ELR (cell line): Measurements from ENCODE around the gene SPATS2L.

Experiments used
- DNase-seq: peaks from one replicate; pipeline ENCODE4 v3.0.0-alpha.2; 2015; ENCODE audit warnings: low read depth

The SPATS2L gene

GRCh38 chr2:200471324-200471848 lies 164.9 kb downstream of the SPATS2L start:
- peak; percentile 54 for DNase-seq

DNA sequence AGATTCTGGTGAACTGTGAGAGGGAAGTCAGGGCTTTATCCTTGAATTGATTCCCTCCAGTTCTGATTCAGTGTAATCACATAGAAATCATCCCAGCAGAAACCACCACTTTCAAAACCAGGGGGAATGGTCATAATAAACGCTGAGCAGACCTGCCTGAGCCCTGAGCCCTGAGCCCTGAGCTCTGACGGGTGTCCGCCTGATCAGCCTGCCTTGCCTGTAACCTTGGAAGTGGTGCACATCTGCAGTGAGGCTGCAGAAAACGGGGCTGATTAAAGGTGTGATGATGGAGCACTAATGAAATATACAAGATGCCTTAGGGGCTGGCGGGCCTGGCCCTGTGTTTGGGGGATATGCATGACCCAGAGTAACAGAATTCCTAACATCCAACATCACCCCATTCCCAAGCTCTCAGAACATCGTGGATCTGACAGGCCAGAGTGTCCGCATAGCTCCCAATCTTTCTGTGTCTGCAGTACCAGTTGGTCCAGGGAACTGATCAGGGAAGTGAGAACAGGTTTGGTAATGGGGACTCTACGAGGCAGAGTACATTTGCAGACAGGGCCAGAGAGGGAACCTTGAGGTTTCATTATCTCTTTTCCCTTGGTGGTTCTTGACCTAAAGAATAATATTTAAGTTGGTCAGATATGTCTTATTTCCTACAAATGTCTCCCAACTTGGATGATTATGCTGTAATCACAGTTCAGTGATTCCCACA lies 165.6 kb downstream of the SPATS2L start:
- DNase-seq: no peak

GRCh38 chr2:200472853-200473464 lies 166.5 kb downstream of the SPATS2L start:
- DNase-seq: no peak

DNA sequence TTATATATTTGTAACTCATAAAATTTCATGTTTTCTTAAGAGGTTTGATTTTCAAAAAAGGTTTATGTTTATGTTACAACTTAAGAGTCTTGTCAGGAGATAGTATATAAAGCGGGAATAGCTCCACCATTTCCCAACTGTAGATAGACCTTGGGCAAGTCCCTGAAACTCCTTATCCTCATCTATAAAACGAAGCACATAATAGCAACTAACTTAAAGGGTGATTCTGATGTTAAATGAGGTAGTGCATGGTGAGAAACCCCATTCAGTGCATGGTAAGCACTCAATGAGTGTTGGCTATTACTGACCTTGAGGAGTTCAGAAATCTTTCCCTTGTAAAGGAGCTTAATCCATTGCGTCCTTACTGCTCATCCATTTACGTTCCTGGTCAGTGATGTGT lies 169.3 kb downstream of the SPATS2L start:
- no peak for DNase-seq

DNA sequence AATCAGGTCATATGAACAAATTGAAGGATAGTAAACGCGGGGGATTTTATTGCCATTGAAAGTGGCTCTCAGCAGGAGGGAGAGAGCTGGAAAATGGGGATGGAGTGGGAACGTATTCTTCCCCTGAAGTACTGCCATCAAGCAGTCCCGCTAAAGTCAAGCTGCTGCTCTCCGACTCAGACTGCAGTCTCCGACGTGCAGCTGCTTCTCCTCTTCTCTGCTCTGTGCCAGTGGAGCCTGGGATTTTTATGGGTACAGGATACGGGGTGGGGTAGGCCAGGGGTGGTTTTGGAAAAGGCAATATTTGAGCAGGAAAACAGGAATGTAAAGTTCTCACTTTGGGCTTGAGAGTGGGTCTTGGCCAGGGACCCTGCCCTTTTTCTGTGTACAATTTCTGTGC lies 170.3 kb downstream of the SPATS2L start:
- no peak for DNase-seq

DNA sequence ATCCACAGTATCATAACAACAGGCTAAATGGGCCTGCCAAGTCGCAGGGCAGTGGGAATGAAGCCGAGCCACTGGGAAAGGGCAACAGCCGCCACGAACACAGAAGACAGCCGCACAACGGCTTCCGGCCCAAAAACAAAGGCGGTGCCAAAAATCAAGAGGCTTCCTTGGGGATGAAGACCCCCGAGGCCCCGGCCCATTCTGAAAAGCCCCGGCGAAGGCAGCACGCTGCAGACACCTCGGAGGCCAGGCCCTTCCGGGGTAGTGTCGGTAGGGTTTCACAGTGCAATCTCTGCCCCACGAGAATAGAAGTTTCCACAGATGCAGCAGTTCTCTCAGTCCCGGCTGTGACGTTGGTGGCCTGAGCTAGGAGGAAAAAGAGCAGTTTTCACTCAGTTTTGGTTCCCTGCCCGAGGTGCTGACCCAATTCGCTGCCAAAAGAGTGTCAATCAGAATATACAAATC lies 171.2 kb downstream of the SPATS2L start:
- no peak for DNase-seq

GRCh38 chr2:200479692-200480265 lies 173.3 kb downstream of the SPATS2L start:
- DNase-seq: peak; percentile 87

GRCh38 chr2:200482194-200482593 lies 175.7 kb downstream of the SPATS2L start:
- DNase-seq: no peak

- peak; percentile 50 for DNase-seq
Observed at GRCh38 chr2:200483729-200484198, 177.3 kb downstream of the SPATS2L start.

DNA sequence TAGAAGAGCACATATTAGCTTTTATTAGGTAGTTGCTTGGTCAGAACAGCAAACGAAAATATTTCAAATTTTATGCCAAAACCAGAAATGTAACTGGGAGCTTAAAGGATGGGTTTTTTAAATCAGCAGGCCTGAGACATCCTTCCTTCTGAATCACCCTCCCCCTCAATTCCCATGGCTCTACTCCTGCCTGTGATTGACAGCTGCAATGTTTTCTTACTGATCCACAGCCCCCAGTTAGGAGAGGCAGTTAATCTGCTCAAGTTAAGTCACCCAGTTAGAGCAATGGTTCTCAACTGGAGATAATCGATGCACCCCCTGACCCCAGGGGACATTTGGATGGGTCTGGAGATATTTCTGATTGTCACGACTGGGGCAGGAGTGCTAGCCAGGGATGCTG lies 178.4 kb downstream of the SPATS2L start:
- DNase-seq: no peak

DNA sequence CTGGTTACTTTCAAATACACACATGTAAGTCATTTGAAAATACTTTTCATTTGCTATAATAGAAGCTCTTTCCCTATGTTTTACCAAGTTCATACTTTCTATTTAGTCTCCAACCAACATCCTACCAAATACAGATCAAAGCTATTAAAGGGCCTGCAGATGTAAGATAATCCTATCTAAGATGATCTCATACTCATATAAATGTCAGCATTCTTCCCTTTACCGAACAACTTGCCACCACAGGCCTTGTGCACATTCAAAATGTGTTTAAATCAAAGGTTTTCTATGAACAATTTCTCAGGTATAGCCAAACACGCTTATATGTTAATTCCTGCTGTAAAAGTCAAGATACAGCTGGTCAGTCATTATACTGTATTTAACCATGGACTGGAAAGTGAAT lies 180.0 kb downstream of the SPATS2L start:
- no peak for DNase-seq

GRCh38 chr2:200488169-200488568 lies 181.7 kb downstream of the SPATS2L start:
- no peak for DNase-seq

GRCh38 chr2:200490001-200490400 lies 183.5 kb downstream of the SPATS2L start:
- DNase-seq: no peak

- no peak for DNase-seq
Observed at GRCh38 chr2:200492656-200493055, 186.2 kb downstream of the SPATS2L start.

DNA sequence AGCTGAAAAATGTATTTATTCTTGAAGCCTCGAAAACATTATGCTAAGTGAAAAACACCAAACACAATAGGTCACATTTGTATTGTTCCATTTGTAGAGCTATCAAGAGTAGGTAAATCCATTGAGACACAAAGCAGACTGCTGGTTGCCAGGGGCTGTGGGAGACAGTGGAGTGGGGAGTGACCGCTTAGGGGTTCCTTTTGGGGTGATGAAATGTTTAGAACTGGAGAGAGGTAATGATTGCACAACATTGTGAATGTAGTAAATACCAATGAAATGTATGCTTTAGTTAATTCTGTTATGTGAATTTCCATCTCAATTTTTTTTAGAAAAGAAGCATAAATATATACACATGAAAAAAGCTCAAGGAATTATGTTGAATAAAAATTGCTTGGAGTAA lies 187.6 kb downstream of the SPATS2L start:
- no peak for DNase-seq

GRCh38 chr2:200496696-200497095 lies 190.2 kb downstream of the SPATS2L start:
- no peak for DNase-seq

DNA sequence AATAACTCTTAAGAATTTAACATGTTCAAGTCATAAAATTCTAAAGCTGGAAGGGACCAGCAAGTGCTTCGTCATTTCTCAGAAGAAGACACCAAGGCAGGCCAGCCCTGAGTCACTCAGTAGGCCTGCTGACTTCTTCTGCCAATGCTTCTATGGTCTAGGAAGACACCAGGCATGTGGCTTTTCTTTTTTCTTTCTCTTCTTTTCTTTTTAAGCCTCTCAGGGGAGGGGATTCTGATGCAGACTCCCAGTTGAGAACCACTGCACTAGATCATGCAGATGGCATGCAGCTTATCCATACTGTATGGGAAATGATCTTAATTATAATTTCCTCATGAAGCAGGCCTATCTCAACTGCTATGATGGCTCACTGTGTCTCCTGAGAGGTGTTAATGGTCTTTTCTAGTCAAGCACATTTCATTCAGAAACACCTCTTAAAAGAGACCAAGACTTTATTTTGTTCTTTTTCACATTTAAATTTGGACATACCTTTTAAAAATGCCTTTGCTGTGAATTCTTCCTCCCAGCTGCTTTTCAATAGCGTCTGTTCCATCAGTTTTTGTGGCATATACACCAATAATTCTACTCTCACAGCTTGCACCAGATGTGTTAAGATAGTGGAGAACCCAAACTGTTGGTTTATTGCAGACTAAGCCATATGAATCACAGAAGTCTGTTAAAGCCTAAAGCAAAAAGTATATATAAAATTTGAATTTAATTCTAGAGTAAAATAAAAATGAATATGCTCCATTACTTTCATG lies 192.1 kb downstream of the SPATS2L start:
- DNase-seq: no peak

GRCh38 chr2:200502196-200502595 lies 195.7 kb downstream of the SPATS2L start:
- DNase-seq: no peak

DNA sequence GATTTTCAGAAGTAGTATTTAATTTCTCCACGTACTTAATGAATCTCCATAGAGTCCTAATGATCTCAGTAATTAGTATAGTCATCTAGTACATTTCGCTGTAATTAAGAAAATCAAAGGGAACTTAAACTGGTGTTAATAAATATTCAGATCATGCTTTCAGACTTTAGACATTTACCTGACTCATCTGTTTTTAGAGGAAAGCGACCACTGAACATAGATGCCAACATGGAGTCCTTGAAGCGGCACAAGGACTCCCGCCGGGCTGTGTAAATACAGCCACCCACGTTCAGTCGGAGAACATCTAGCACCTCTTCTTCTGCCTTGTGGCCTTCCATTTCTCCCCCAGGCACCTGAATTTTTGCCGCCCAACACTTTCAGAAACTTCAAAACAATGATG lies 200.2 kb downstream of the SPATS2L start:
- no peak for DNase-seq

GRCh38 chr2:200507179-200507578 lies 200.7 kb downstream of the SPATS2L start:
- no peak for DNase-seq

DNA sequence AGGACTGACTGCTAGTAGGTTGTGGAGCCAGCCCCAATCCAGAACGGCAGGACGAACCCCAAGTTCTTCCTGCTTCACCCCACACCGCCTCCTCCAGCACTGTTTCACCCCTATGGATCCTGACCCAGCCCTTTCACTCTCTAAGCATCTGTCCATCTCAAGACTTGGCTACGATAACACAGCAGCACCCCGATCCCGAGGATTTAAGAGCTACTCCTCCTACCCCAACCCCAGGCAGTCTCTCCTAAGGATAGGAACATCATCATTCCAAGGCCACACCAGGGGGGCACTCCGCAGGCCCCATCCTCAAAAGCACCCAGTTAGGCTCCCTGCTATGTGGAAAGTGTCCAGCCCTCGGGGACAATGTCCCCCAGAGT lies 202.7 kb downstream of the SPATS2L start:
- peak; percentile 42 for DNase-seq
